Mesendoderm (in vitro differentiated cells): ENCODE results near the gene KLF12.

ENCODE experiments used
- DNase-seq: peaks from one replicate; pipeline ENCODE4 v3.0.0; 2013
- H2AK5ac ChIP-seq: 2 replicates; pipeline ENCODE4 v1.6.1; 2013; ENCODE audit warnings: low read length, inconsistent platforms
- H2BK120ac ChIP-seq: 2 replicates; pipeline ENCODE4 v1.6.1; 2013; ENCODE audit warnings: low read depth, mild to moderate bottlenecking, low read length, moderate library complexity, mixed read lengths
- H2BK15ac ChIP-seq: replicated peaks from 2 replicates; pipeline ENCODE4 v1.6.1; 2013; ENCODE audit warnings: low read depth, mild to moderate bottlenecking, moderate library complexity
- H2BK5ac ChIP-seq: 2 replicates; pipeline ENCODE4 v1.6.1; 2013; ENCODE audit warnings: low read length, inconsistent platforms
- H3K18ac ChIP-seq: 2 replicates; pipeline ENCODE4 v1.6.1; 2013; ENCODE audit warnings: mild to moderate bottlenecking, low read length, mixed read lengths
- H3K23ac ChIP-seq: one replicate; pipeline ENCODE4 v1.6.1; 2013; ENCODE audit warnings: low read length
- H3K27ac ChIP-seq: 2 replicates; pipeline ENCODE4 v1.5.1; 2013; ENCODE audit warnings: low read depth, mild to moderate bottlenecking, inconsistent platforms, low read length, moderate library complexity
- H3K27me3 ChIP-seq: 2 replicates; pipeline ENCODE4 v1.6.1; 2013; ENCODE audit warnings: low read length, control low read depth, mild to moderate bottlenecking, inconsistent platforms; ENCODE audit not compliant: insufficient read depth, poor library complexity
- H3K36me3 ChIP-seq: 2 replicates; pipeline ENCODE4 v1.6.1; 2013; ENCODE audit warnings: low read length, inconsistent platforms; ENCODE audit not compliant: control insufficient read depth, insufficient read depth
- H3K4ac ChIP-seq: one replicate; pipeline ENCODE4 v1.6.1; 2013; ENCODE audit warnings: low read depth, mild to moderate bottlenecking, low read length, moderate library complexity
- H3K4me1 ChIP-seq: 2 replicates; pipeline ENCODE4 v1.6.1; 2013; ENCODE audit warnings: low read depth, low read length, inconsistent platforms; ENCODE audit not compliant: control insufficient read depth
- H3K4me2 ChIP-seq: 2 replicates; pipeline ENCODE4 v1.6.1; 2013; ENCODE audit warnings: low read length
- H3K4me3 ChIP-seq: 2 replicates; pipeline ENCODE4 v1.5.1; 2013; ENCODE audit warnings: mild to moderate bottlenecking, low read length
- H3K56ac ChIP-seq: one replicate; pipeline ENCODE4 v1.6.1; 2013; ENCODE audit warnings: low read length
- H3K79me1 ChIP-seq: 2 replicates; pipeline ENCODE4 v1.6.1; 2013; ENCODE audit warnings: low read length, inconsistent platforms
- H3K79me2 ChIP-seq: 2 replicates; pipeline ENCODE4 v1.6.1; 2013; ENCODE audit warnings: mild to moderate bottlenecking, low read length; ENCODE audit not compliant: control insufficient read depth, insufficient read depth
- H3K9ac ChIP-seq: 2 replicates; pipeline ENCODE4 v1.6.1; 2013; ENCODE audit warnings: low read length, inconsistent platforms
- H4K5ac ChIP-seq: one replicate; pipeline ENCODE4 v1.6.1; 2013; ENCODE audit warnings: low read length
- H4K8ac ChIP-seq: one replicate; pipeline ENCODE4 v1.6.1; 2013; ENCODE audit warnings: low read depth, mild to moderate bottlenecking, control low read depth, low read length, moderate library complexity
- WGBS: extraction: QIAGEN DNeasy Blood & Tissue Kit; methylation state at CpG from one replicate; pipeline ENCODE4 v1.1.7; 2013; ENCODE audit warnings: low lambda C conversion rate, missing lambda C conversion rate; ENCODE audit not compliant: insufficient coverage; ENCODE audit errors: extremely low coverage; 5-methylcytosine and 5-hydroxymethylcytosine counted together

Gene KLF12

DNA sequence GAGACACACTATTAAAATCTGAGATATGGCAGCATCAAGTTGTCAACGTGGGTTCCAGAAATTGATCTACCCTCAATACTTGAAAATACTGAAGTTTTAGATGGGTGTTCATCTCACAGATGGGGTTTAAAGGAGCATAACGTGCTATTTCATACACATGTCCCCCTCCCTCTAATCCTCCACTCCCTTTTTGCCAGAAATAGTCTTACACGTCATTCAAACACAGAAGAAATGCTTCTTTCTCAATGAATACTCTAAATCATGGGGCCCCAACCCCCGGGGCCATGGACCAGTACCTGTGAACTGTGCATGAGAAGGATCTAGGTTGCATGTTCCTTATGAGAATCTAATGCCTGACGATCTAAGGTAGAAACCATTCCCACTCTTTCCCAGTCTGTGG, 19.6 kb downstream of the KLF12 start:
- no peak overlapping the region for H2BK15ac ChIP-seq
- no peak for DNase-seq
- no peak overlapping the region for H3K18ac ChIP-seq
- H3K4me3 ChIP-seq, result no peak overlapping the region
- no peak overlapping the region for H2BK120ac ChIP-seq
- no peak overlapping the region for H3K9ac ChIP-seq
- no peaks in the 10 kb centered on the region for H3K27me3 ChIP-seq
- no peak overlapping the region for H3K27ac ChIP-seq
- no CpG with 5 or more reads among the region's 5 CpGs for WGBS
- H3K79me1 ChIP-seq, result peaks cover 5% of the 10 kb centered on the region
- H3K4me1 ChIP-seq, result no peaks in the 10 kb centered on the region
- H4K8ac ChIP-seq, result peak overlapping the region; percentile 28
- no peak overlapping the region for H3K4ac ChIP-seq
- no peaks in the 10 kb centered on the region for H3K36me3 ChIP-seq
- H3K4me2 ChIP-seq, result no peak overlapping the region
- no peak overlapping the region for H2BK5ac ChIP-seq
- H3K56ac ChIP-seq, result no peak overlapping the region
- H3K23ac ChIP-seq, result no peak overlapping the region
- H2AK5ac ChIP-seq, result no peak overlapping the region
- peaks cover 2% of the 10 kb centered on the region for H3K79me2 ChIP-seq
- no peak overlapping the region for H4K5ac ChIP-seq

DNA sequence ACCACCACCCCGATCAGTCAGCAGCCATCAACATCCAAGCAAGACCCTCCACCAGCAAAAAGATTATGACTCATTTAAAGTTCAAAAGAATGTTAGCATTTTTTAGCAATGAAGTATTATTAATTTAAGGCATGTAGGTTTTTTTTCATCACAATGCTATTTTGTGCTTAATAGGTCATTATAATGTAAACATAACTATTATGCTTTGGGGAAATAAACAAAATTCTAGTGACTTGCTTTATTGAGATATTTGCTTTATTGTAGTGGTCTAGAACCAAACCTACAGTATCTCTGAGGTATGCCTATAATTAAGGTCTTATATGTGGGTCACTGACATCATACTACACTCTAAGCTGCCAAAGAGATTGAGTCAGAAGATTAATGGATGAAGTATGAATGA, 20.0 kb downstream of the KLF12 start:
- Histone ChIP-seq H3K18ac (no peak overlapping the region), H4K8ac (no peak overlapping the region), H3K27ac (no peak overlapping the region), H4K5ac (no peak overlapping the region), H3K23ac (no peak overlapping the region), H2BK5ac (no peak overlapping the region), H3K79me2 (no peaks in the 10 kb centered on the region), H2BK15ac (no peak overlapping the region), H3K56ac (no peak overlapping the region), H3K4me3 (no peak overlapping the region), H3K79me1 (peaks cover 3% of the 10 kb centered on the region), H3K4me1 (no peaks in the 10 kb centered on the region), H2BK120ac (no peak overlapping the region), H3K36me3 (no peaks in the 10 kb centered on the region), H3K4ac (no peak overlapping the region), H3K4me2 (no peak overlapping the region), H3K9ac (no peak overlapping the region), H2AK5ac (no peak overlapping the region), H3K27me3 (no peaks in the 10 kb centered on the region)
- no CpG with 5 or more reads among the region's 1 CpG for WGBS
- no peak for DNase-seq

GRCh38 chr13:74111901-74112824, 22.0 kb downstream of the KLF12 start:
- no CpG with 5 or more reads among the region's 5 CpGs for WGBS
- Histone ChIP-seq H3K79me1 (peaks cover 3% of the 10 kb centered on the region), H4K8ac (no peak overlapping the region), H2BK15ac (no peak overlapping the region), H3K23ac (no peak overlapping the region), H3K9ac (no peak overlapping the region), H3K4me1 (no peaks in the 10 kb centered on the region), H4K5ac (no peak overlapping the region), H2BK5ac (no peak overlapping the region), H3K4me2 (no peak overlapping the region), H3K56ac (no peak overlapping the region), H2BK120ac (no peak overlapping the region), H3K27me3 (no peaks in the 10 kb centered on the region), H3K27ac (no peak overlapping the region), H3K4me3 (no peak overlapping the region), H3K79me2 (no peaks in the 10 kb centered on the region), H3K36me3 (no peaks in the 10 kb centered on the region), H2AK5ac (no peak overlapping the region), H3K4ac (no peak overlapping the region), H3K18ac (no peak overlapping the region)
- DNase-seq, result no peak

DNA sequence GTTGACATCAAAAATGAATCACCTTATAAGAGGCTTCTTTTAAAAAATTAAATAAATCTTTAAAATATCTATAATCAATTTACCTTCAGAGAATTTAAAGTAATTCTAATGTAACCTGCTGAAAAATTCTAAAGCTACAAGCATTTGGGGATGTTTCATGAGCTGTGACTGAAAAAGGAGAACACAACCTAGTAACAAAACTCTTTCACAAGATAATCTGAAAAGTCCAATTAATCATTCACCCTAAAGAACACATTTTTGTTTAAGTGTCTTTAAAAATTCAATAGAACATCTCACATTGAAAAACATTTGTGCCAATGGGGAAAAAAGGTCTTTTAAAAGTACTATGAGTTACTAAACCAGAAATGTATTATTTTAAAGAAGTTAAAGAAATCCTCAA, 22.8 kb downstream of the KLF12 start:
- Histone ChIP-seq H3K18ac (no peak overlapping the region), H3K4ac (no peak overlapping the region), H2BK120ac (no peak overlapping the region), H3K27ac (no peak overlapping the region), H3K23ac (no peak overlapping the region), H3K9ac (no peak overlapping the region), H2BK5ac (no peak overlapping the region), H3K79me1 (peaks cover 3% of the 10 kb centered on the region), H3K79me2 (no peaks in the 10 kb centered on the region), H4K5ac (no peak overlapping the region), H3K4me2 (no peak overlapping the region), H2AK5ac (no peak overlapping the region), H3K4me3 (no peak overlapping the region), H3K36me3 (no peaks in the 10 kb centered on the region), H2BK15ac (no peak overlapping the region), H3K27me3 (no peaks in the 10 kb centered on the region), H3K4me1 (no peaks in the 10 kb centered on the region), H4K8ac (no peak overlapping the region), H3K56ac (no peak overlapping the region)
- no peak for DNase-seq

- Histone ChIP-seq H2AK5ac (no peak overlapping the region), H3K36me3 (no peaks in the 10 kb centered on the region), H3K4ac (no peak overlapping the region), H2BK120ac (no peak overlapping the region), H3K4me2 (no peak overlapping the region), H3K27ac (no peak overlapping the region), H3K4me3 (no peak overlapping the region), H3K18ac (no peak overlapping the region), H3K79me2 (no peaks in the 10 kb centered on the region), H4K8ac (no peak overlapping the region), H3K4me1 (no peaks in the 10 kb centered on the region), H4K5ac (no peak overlapping the region), H3K27me3 (no peaks in the 10 kb centered on the region), H3K79me1 (peaks cover 3% of the 10 kb centered on the region), H2BK5ac (no peak overlapping the region), H3K56ac (no peak overlapping the region), H3K23ac (no peak overlapping the region), H3K9ac (no peak overlapping the region), H2BK15ac (no peak overlapping the region)
- no CpG with 5 or more reads among the region's 4 CpGs for WGBS
- no peak for DNase-seq
Measured at GRCh38 chr13:74110053-74110452, 24.2 kb downstream of the KLF12 start.

DNA sequence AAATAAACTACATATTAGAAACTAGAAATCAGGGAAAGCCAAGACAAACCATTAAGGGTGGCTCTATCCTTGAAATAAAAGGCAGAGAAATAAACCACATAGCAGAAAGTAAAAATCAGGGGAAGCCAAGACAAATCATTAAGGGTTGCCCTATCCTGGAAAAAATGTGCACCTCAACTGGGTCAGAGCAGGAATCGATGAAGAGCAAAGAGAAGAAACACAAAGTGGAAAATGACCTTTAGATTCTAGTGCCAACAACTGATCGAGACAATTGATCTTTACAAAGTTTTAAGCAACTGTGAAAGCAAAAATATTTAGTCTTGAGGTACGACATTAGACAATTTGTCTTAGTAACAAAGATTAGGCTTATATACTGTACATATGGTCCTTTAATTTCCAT, 26.6 kb downstream of the KLF12 start:
- Histone ChIP-seq H4K8ac (no peak overlapping the region), H3K4me3 (no peak overlapping the region), H3K79me1 (peaks cover 2% of the 10 kb centered on the region), H3K23ac (no peak overlapping the region), H3K36me3 (no peaks in the 10 kb centered on the region), H2BK120ac (no peak overlapping the region), H4K5ac (no peak overlapping the region), H3K27ac (no peak overlapping the region), H2BK5ac (no peak overlapping the region), H3K9ac (no peak overlapping the region), H2BK15ac (no peak overlapping the region), H2AK5ac (no peak overlapping the region), H3K4me2 (no peak overlapping the region), H3K56ac (no peak overlapping the region), H3K27me3 (no peaks in the 10 kb centered on the region), H3K79me2 (no peaks in the 10 kb centered on the region), H3K4me1 (no peaks in the 10 kb centered on the region), H3K4ac (no peak overlapping the region), H3K18ac (no peak overlapping the region)
- no peak for DNase-seq
- WGBS, result no CpG with 5 or more reads among the region's 3 CpGs
